Fibroblast of pulmonary artery (primary cell): Measurements from ENCODE around the gene LRRC72.

Experiments used
- DNase-seq: peaks from one replicate; pipeline ENCODE4 v3.0.0-alpha.2; 2010; ENCODE audit warnings: low read depth
- H3K4me3 ChIP-seq: replicated peaks from 2 replicates; pipeline ENCODE4 v1.5.1; 2011; ENCODE audit warnings: low read depth, mild to moderate bottlenecking, control low read depth, low read length, moderate library complexity
- TF ChIP-seq, protein P1 (sequence below): IDR thresholded peaks from 2 replicates; pipeline ENCODE4 v1.5.1; 2011; ENCODE audit warnings: mild to moderate bottlenecking, control low read depth, low read length, inconsistent platforms; ENCODE audit errors: missing control alignments

Gene LRRC72

DNA sequence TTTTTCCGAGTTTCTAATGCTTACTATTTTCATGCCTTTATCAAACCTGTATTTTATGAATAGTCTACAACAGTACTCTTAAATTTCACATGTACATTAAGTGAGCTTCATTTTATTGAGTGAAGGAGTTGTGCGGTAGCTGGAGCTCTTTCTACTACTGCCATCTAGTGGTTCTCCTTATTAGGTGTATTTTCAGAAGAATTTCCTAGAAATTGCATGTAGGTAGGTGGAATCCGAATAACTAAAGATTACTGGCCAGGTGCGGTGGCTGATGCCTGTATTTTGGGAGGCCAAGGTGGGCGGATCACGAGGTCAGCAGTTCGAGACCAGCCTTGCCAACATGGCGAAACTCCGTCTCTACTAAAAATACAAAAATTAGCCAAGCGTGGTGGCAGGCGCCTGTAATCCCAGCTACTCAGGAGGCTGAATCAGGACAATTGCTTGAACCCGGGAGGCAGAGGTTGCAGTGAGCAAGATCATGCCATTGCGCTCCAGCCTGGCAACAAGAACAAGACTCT is 38.3 kb downstream of the LRRC72 start:
- DNase-seq, result peak; percentile 73
- no peak overlapping the region for H3K4me3 ChIP-seq
- TF ChIP-seq, protein P1, sequence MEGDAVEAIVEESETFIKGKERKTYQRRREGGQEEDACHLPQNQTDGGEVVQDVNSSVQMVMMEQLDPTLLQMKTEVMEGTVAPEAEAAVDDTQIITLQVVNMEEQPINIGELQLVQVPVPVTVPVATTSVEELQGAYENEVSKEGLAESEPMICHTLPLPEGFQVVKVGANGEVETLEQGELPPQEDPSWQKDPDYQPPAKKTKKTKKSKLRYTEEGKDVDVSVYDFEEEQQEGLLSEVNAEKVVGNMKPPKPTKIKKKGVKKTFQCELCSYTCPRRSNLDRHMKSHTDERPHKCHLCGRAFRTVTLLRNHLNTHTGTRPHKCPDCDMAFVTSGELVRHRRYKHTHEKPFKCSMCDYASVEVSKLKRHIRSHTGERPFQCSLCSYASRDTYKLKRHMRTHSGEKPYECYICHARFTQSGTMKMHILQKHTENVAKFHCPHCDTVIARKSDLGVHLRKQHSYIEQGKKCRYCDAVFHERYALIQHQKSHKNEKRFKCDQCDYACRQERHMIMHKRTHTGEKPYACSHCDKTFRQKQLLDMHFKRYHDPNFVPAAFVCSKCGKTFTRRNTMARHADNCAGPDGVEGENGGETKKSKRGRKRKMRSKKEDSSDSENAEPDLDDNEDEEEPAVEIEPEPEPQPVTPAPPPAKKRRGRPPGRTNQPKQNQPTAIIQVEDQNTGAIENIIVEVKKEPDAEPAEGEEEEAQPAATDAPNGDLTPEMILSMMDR, result peak; percentile 70

DNA sequence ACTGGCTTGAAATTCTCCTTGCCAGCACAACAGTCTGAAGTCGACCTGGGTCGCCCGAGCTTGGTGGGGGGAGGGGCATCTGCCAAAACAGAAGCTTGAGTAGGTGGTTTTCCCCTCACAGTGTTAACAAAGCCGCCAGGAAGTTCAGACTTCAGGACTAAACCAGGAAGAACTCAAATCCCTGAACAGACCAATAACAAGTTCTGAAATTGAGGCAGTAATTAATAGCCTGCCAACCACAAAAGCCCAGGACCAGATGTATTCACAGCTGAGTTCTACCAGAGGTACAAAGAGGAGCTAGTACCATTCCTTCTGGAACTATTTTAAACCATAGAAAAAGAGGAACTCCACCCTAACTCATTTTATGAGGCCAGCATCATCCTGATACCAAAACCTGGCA is 45.3 kb downstream of the LRRC72 start:
- no peak overlapping the region for H3K4me3 ChIP-seq
- no peak for DNase-seq
- TF ChIP-seq, protein P1, result no peak

DNA sequence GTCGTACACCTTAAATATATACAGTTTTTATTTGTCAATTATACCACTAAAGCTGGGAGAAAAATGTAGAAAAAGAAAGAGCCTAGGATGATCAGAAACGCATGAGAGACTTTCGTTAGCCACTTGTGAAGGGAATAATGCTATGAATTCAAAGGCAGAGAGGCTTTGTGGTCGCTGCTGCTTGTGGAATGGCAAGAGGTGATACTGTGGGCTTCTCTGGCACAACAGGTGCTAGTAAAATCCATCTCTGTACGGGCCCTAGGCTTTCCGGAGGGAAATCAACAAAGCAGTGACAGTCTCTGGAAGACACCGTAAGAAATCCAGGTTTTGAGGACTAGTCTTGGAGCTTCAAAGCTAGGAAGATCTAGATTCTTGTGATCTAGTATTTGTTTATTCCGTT is 52.6 kb downstream of the LRRC72 start:
- DNase-seq, result no peak
- H3K4me3 ChIP-seq, result no peak overlapping the region
- TF ChIP-seq, protein P1, result no peak

DNA sequence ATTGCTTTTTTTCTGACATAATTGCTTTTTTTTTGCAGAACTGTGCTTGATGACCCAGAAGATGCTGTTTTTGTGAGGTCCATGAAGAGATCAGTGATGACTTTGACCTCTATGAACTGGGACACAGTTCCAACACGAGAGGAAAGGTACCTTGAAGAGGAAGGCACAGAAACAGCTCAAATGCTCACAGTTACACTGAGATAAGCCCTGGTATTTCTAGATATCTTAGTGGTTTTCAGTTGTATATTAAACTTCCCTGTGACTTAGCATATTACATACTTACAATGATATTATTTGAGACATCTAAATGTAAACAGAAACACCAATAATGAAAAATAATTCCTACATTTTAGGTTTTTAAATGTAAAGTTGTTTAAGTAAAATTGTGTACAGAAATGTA is 54.7 kb downstream of the LRRC72 start:
- no peak overlapping the region for H3K4me3 ChIP-seq
- DNase-seq, result no peak
- TF ChIP-seq, protein P1, result no peak

DNA sequence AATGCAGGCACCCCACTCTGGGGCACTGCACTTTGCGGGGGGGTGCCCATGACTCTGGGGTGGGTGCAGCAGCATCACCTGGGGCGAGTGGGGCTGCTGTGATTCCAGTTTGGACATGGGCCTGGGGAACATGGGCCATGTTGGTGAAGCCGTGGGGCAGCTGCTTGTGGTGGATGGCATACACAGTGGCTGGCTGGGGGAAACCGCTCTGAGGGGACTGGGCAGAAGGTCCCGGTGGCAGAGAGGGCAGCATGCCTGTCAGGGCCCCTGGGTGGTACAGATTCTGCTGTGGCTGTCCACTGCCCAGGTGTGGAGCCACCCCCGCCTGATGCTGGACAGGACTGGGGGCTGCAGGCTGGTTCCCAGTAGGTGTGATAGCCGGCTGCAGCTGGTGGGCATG is 57.2 kb downstream of the LRRC72 start:
- DNase-seq, result no peak
- TF ChIP-seq, protein P1, result no peak
- H3K4me3 ChIP-seq, result no peak overlapping the region

DNA sequence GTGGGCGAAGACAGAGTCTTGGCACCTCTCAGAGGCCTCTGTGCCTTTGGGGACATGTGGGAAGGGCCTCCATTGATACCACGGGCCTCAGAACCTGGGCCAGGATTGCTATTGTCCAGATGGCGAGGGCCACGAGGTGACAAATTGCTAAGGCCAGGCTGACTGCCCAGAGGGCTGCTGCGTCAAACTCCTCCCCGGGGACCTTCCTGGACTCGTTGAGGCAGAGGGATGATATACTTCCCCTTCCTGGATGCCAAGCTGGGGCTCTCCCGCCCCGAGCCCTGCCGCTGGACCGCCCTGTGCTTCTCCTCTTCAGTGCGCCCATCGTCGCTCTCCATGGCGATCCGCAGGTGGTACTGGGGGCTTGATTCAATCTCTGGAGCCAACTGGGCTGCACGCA is 58.9 kb downstream of the LRRC72 start:
- H3K4me3 ChIP-seq, result no peak overlapping the region
- no peak for DNase-seq
- TF ChIP-seq, protein P1, result no peak

DNA sequence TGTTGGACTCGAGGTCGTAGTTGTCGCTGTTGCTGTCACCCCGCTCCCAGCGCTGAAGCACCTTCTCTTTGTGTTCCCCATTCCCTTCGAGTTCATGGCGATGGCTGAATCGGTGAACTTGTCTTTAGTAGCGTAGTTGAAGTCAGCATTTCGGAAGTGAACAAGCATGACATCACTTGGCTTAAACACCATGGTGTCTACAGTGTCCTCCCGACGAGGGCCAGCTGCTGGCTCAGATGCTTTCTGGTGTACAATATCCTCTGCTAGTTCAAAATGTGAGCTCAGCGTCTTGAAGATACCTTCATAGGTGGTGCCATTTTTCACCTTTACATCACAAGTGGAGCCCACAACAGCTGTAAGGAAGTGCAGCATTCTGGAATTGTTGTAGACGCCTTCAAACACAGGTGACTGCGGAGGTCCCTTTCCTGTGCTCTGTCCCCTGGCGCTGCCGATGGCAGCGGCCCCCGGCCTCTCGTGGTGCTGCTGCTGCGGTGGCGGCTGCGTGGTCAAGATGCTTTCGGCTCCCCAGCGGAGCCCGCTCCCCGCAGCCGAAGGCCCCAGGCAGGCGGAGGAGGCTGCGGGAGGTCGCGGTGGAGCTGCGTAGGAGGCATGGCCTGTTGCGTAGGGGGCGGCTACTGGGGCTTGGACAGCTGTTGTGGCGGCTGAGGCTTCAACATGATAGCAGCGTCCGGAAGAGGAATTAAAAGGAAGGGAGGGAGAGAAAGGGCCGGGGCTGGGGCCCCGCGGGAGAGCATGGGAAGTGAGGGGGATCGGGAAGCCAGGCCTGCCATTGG is 59.7 kb downstream of the LRRC72 start:
- H3K4me3 ChIP-seq, result no peak overlapping the region
- DNase-seq, result peak; percentile 46
- TF ChIP-seq, protein P1, result no peak
